Stimulated activated CD4-positive, alpha-beta T cell treated with anti-CD3 and anti-CD28 coated beads, Interleukin-15, amount 100 ng/mL, for 1 hour (primary cell): ENCODE data around the gene ATP1A1.

ENCODE experiments used
- DNase-seq, 2 donors: peaks; one replicate each; pipeline ENCODE4 v3.0.0-alpha.2; 2020; ENCODE audit warnings: low read depth in 1 of 2, low spot score in 1 of 2

The ATP1A1 gene

GRCh38 chr1:116434849-116435248, 61.8 kb downstream of the ATP1A1 start:
- DNase-seq = no peak

- DNase-seq = no peak
Measured at GRCh38 chr1:116435806-116436610, 63.0 kb downstream of the ATP1A1 start.

- DNase-seq = no peak
Measured at GRCh38 chr1:116436611-116436970, 63.5 kb downstream of the ATP1A1 start.

- no peak for DNase-seq
Measured at GRCh38 chr1:116439701-116440100, 66.7 kb downstream of the ATP1A1 start.

- no peak for DNase-seq
Measured at GRCh38 chr1:116440731-116441130, 67.7 kb downstream of the ATP1A1 start.

- no peak for DNase-seq
Measured at GRCh38 chr1:116445534-116445933, 72.5 kb downstream of the ATP1A1 start.

GRCh38 chr1:116446686-116447085, 73.6 kb downstream of the ATP1A1 start:
- no peak for DNase-seq

GRCh38 chr1:116448785-116449385, 75.8 kb downstream of the ATP1A1 start:
- no peak for DNase-seq

- no peak for DNase-seq
Measured at GRCh38 chr1:116449578-116449977, 76.5 kb downstream of the ATP1A1 start.

- DNase-seq = no peak
Measured at GRCh38 chr1:116451702-116452101, 78.7 kb downstream of the ATP1A1 start.

GRCh38 chr1:116453481-116453880, 80.4 kb downstream of the ATP1A1 start:
- no peak for DNase-seq

- DNase-seq = no peak
Measured at GRCh38 chr1:116453906-116454305, 80.9 kb downstream of the ATP1A1 start.
